ENCODE results near the gene ZNF518A. TPM values are rescaled to one million over a fixed set of nuclear protein-coding genes. Genes with fewer than 3 reads are reported as not detected.
A peak's percentile ranks its signal among the peaks of the same experiment; 100 is the strongest.

Gene ZNF518A
- total and polyA plus RNA-seq, 9 of the 15 experiments (the other 6 are each of a cell fraction or from before 2014, with no cell fraction given), result 6.3 to 30.0 (median 17.4) TPM

DNA sequence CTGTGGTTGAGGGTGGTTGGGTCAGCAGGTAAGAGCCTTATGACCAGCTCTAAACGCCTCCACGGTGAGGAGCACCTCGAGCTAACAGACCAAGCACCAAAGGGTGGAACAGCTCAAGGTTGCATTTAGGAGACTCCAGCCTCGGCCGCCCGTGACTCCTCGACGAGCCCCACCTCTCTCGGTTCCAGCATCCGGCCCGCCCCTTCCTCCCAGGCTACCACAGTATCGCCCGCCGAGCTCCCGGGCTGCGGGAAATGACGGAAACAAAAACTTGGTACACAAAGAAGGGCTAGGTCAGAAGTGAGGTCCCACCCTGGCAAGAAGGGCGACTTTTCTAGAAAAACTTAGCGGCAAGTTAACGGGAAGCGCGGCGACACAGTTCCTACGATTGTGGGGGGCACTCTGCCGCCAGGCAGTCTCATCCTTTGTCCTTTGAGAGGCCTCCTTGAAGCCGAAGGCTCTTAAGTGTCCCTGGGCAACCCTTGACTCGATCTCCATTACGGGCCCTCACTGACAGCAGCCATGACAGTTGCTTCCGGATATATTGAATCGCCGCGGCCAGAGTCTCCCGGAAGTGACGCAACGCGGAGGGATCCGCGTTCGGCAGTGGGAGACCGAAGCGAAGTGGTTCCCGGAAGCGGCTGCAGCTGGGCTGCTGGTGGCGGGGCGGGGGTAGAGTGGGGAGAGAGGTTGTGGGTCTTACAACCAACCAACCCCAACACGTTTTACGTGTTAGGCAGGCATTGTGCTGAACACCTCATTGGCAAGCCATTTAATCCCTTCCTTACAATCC lies 40.2 kb upstream of the ZNF518A start (continued):
- TF ChIP-seq CBX3 (IDR thresholded peaks at IDR 0.05; ENCODE audit: borderline replicate concordance in 1 of 2, low read length in 2 of 2) (peak in 1 of 2 experiments; percentile 9; a peak in 1 of 3 replicates), SOX6 (IDR thresholded peaks at IDR 0.05) (no peak), ETV5 (CRISPR knock-in tag; IDR thresholded peaks at IDR 0.05; ENCODE audit: low read depth) (peak; percentile 97), ZMIZ1 (IDR thresholded peaks at IDR 0.05; ENCODE audit: low read depth in 2 of 2, low read length in 2 of 2) (peak in 1 of 2 experiments; percentile 8; a peak in 1 of 4 replicates), RNF2 (IDR thresholded peaks at IDR 0.05) (peak; percentile 80), SMARCB1 (IDR thresholded peaks at IDR 0.05; ENCODE audit: insufficient read length, low read depth) (no peak), IRF9 (tag; IDR thresholded peaks at IDR 0.05) (no peak; the same call in 1 of the 2 replicates), DIDO1 (tag; IDR thresholded peaks at IDR 0.05; ENCODE audit: low read depth) (0 out of 2 replicates have a peak, but pooled peaks have one; percentile 13), MXI1 (IDR thresholded peaks at IDR 0.05; ENCODE audit: low read depth, low read length) (no peak), ZNF263 (CRISPR knock-in tag; IDR thresholded peaks at IDR 0.05; ENCODE audit: borderline replicate concordance) (peak; percentile 59; the same call in 1 of the 2 replicates)
- TF ChIP-seq, protein P1, sequence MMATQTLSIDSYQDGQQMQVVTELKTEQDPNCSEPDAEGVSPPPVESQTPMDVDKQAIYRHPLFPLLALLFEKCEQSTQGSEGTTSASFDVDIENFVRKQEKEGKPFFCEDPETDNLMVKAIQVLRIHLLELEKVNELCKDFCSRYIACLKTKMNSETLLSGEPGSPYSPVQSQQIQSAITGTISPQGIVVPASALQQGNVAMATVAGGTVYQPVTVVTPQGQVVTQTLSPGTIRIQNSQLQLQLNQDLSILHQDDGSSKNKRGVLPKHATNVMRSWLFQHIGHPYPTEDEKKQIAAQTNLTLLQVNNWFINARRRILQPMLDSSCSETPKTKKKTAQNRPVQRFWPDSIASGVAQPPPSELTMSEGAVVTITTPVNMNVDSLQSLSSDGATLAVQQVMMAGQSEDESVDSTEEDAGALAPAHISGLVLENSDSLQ (IDR thresholded peaks at IDR 0.05), result peak; percentile 73
- TF ChIP-seq, protein P2, sequence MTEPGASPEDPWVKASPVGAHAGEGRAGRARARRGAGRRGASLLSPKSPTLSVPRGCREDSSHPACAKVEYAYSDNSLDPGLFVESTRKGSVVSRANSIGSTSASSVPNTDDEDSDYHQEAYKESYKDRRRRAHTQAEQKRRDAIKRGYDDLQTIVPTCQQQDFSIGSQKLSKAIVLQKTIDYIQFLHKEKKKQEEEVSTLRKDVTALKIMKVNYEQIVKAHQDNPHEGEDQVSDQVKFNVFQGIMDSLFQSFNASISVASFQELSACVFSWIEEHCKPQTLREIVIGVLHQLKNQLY (CRISPR knock-in tag; conservative IDR thresholded peaks at IDR 0.05), result no peak
- TF ChIP-seq, protein P3, sequence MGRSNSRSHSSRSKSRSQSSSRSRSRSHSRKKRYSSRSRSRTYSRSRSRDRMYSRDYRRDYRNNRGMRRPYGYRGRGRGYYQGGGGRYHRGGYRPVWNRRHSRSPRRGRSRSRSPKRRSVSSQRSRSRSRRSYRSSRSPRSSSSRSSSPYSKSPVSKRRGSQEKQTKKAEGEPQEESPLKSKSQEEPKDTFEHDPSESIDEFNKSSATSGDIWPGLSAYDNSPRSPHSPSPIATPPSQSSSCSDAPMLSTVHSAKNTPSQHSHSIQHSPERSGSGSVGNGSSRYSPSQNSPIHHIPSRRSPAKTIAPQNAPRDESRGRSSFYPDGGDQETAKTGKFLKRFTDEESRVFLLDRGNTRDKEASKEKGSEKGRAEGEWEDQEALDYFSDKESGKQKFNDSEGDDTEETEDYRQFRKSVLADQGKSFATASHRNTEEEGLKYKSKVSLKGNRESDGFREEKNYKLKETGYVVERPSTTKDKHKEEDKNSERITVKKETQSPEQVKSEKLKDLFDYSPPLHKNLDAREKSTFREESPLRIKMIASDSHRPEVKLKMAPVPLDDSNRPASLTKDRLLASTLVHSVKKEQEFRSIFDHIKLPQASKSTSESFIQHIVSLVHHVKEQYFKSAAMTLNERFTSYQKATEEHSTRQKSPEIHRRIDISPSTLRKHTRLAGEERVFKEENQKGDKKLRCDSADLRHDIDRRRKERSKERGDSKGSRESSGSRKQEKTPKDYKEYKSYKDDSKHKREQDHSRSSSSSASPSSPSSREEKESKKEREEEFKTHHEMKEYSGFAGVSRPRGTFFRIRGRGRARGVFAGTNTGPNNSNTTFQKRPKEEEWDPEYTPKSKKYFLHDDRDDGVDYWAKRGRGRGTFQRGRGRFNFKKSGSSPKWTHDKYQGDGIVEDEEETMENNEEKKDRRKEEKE (IDR thresholded peaks at IDR 0.05; ENCODE audit: borderline replicate concordance in 1 of 2, control insufficient read depth in 1 of 2, low read depth in 2 of 2, low read length in 1 of 2), result peak in 1 of 2 experiments; percentile 74; a peak in 1 of 4 replicates
